ENCODE measurements around the gene ITGB1. TPM values are rescaled to one million over a fixed set of nuclear protein-coding genes. Genes with fewer than 3 reads are reported as not detected.

The ITGB1 gene
- polyA plus RNA-seq (2012; rRNA removed): 666 and 846 TPM in 2 replicates
- polyA plus RNA-seq (2012; cell fraction: cytosol; rRNA removed): 1,012 and 1,342 TPM in 2 replicates
- 162 and 438 TPM in 2 replicates for polyA plus RNA-seq (2012; cell fraction: nucleus; rRNA removed)

GRCh38 chr10:32958085-32959005 lies at the start of gene ITGB1:
TSS of gene ITGB1 (minus strand) at chr10:32958230. CDS start at chr10:32935558, 22,672 bp downstream.
- Histone ChIP-seq H3K9me2 (no peaks in the 10 kb centered on the region), H3K79me2 (ENCODE audit: insufficient read depth) (peaks cover 74% of the 10 kb centered on the region), H3K27me3 (ENCODE audit: insufficient read depth) (no peaks in the 10 kb centered on the region), H3K27ac (ENCODE audit: low read depth in 2 of 2, low read length in 1 of 2) (peak within 1 kb of the TSS; percentile 93 to 98), H3K4me1 (ENCODE audit: control insufficient read depth in 1 of 2, insufficient read depth in 2 of 2, low read depth in 1 of 2, low read length in 1 of 2) (peaks cover 12 to 26% of the 10 kb centered on the region in 2 experiments), H3F3A (replicated peaks; ENCODE audit: insufficient read depth) (peaks cover 27% of the 10 kb centered on the region), H3K4me3 (ENCODE audit: low read depth in 2 of 2, low read length in 1 of 2) (peak within 1 kb of the TSS; percentile 78 to 95), H2AFZ (ENCODE audit: low read depth) (no peak within 1 kb of the TSS), H3K36me3 (replicated peaks in 1 of 2; ENCODE audit: control insufficient read depth in 1 of 2, insufficient read depth in 2 of 2, low read length in 1 of 2) (peaks cover 6 to 11% of the 10 kb centered on the region in 2 experiments), H4K20me1 (ENCODE audit: insufficient read depth) (peaks cover 43% of the 10 kb centered on the region), H3K9ac (peak within 1 kb of the TSS; percentile 98), H3K9me3 (no peaks in the 10 kb centered on the region), H3K4me2 (peak within 1 kb of the TSS; percentile 79)
- 1% methylated on average over 17 of the region's 94 CpGs for WGBS (ENCODE audit: low lambda C conversion rate)
- DNase-seq: peak; percentile 96
- POLR2A ChIA-PET: interaction anchor here (1.2 to 1.8 kb wide), 2 partner anchors 20 to 22 kb away, joined by 4 to 15 read pairs; no protein-coding TSS in a partner anchor
- CTCF ChIA-PET: interaction anchor here (1.4 kb wide), 1 partner anchor 20 kb away, joined by 3 read pairs; no protein-coding TSS in a partner anchor
- TF ChIP-seq FOXJ3 (CRISPR knock-in tag; IDR thresholded peaks at IDR 0.05) (peak; percentile 68; the same call in 1 of the 2 replicates), USF2 (IDR thresholded peaks at IDR 0.05; ENCODE audit: borderline replicate concordance, low read depth, low read length) (no peak), RAD21 (IDR thresholded peaks at IDR 0.05; ENCODE audit: low read length) (no peak), MXI1 (IDR thresholded peaks at IDR 0.05; ENCODE audit: low read depth, low read length) (peak; percentile 90), MAX (IDR thresholded peaks at IDR 0.05; ENCODE audit: low read depth) (peak; percentile 86), TCF12 (IDR thresholded peaks at IDR 0.05) (peak; percentile 52), POLR2AphosphoS5 (IDR thresholded peaks at IDR 0.05; ENCODE audit: low read depth, low read length) (peak; percentile 84), RFX5 (IDR thresholded peaks at IDR 0.05; ENCODE audit: low read length) (no peak), YY1 (IDR thresholded peaks at IDR 0.05; ENCODE audit: low read depth) (no peak), GABPA (IDR thresholded peaks at IDR 0.05; ENCODE audit: low read depth) (peak; percentile 79), TAF1 (IDR thresholded peaks at IDR 0.05; ENCODE audit: borderline replicate concordance, low read depth, low read length) (peak; percentile 75), FOSL2 (IDR thresholded peaks at IDR 0.05; ENCODE audit: borderline replicate concordance, low read depth) (peak; percentile 58; the same call in 1 of the 2 replicates), EP300 (IDR thresholded peaks at IDR 0.05; ENCODE audit: borderline replicate concordance in 1 of 2, low read depth in 1 of 2, low read length in 1 of 2) (peak; percentile 11 to 61; a peak in 1 of 4 replicates), NFIC (IDR thresholded peaks at IDR 0.05; ENCODE audit: borderline replicate concordance) (peak; percentile 21; the same call in 1 of the 2 replicates), ELF1 (IDR thresholded peaks at IDR 0.05) (peak; percentile 75), JUND (IDR thresholded peaks at IDR 0.05) (0 out of 2 replicates have a peak, but pooled peaks have one; percentile 22), NRF1 (IDR thresholded peaks at IDR 0.05; ENCODE audit: low read depth, low read length) (peak; percentile 34), MEF2A (IDR thresholded peaks at IDR 0.05; ENCODE audit: borderline replicate concordance, low read depth) (peak; percentile 34; the same call in 1 of the 2 replicates), USF1 (IDR thresholded peaks at IDR 0.05; ENCODE audit: borderline replicate concordance, low read depth) (peak; percentile 48; the same call in 1 of the 2 replicates), CTCF (IDR thresholded peaks at IDR 0.05) (no peak), TEAD4 (IDR thresholded peaks at IDR 0.05; ENCODE audit: borderline replicate concordance, insufficient read depth) (peak; percentile 87), GATA2 (CRISPR knock-in tag; IDR thresholded peaks at IDR 0.05) (no peak), CHD2 (IDR thresholded peaks at IDR 0.05; ENCODE audit: low read length, partially characterized antibody) (peak; percentile 29), SIN3A (IDR thresholded peaks at IDR 0.05; ENCODE audit: borderline replicate concordance, low read depth, low read length) (0 out of 2 replicates have a peak, but pooled peaks have one; percentile 52), PBX3 (IDR thresholded peaks at IDR 0.05) (peak; percentile 42; the same call in 1 of the 2 replicates)
